NCI-H1436 (cell line): ENCODE data around the gene B3GNT8.
"Not testable (repeated sequence)": the region's sequence is repeated elsewhere in the genome, so short reads cannot be mapped to it uniquely, and the experiment has no call there.

Experiments used
- DNase-seq: peaks from one replicate; lab custom pipeline; 2025; lab: John Stamatoyannopoulos, UW

The B3GNT8 gene

GRCh38 chr19:41391618-41392017 lies 35.6 kb downstream of the B3GNT8 start:
- DNase-seq = no peak

DNA sequence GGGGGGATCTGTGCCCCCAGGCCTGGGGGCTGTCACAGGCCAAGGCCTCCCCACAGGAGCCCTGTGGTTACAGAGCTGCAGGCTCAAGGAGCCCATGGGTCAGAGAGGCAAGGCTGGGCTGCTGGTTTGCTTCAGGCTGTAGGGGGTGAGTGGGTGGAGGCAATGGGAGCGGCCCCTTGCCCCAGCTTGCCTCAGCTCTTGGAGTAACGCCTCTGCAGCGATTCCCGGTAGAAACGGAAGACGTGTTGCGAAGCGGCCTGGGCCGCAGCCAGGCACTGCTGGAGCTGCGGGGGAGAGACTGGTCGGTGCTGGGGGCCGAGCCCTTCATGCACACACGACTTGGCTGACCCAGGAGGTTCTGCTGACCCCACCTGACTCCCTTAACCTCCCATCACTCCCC lies 40.7 kb downstream of the B3GNT8 start:
- DNase-seq = no peak

DNA sequence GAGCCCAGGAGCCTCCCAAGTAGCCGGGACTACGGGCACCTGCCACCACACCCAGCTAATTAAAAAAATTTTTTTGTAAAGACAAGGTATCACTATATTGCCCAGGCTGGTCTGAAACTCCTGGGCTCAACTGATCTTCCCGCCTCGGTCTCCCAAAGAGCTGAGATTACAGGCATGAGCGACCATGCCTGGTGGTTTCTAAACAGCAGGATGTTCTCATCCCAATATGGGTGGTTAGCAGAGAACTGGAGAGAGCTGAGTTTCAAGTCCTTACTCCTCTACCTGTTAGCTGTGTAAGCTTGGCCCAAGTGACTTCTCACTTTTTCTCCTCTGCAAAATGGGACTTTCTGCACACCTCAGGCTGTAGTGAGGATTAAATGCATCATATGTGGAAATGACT lies 42.8 kb downstream of the B3GNT8 start:
- DNase-seq = no peak

GRCh38 chr19:41381536-41381935 lies 45.6 kb downstream of the B3GNT8 start:
- not testable (repeated sequence) for DNase-seq

- DNase-seq = no peak
Measured at GRCh38 chr19:41377977-41378709, 49.0 kb downstream of the B3GNT8 start.

GRCh38 chr19:41376998-41377365 lies 50.2 kb downstream of the B3GNT8 start:
- DNase-seq = no peak

DNA sequence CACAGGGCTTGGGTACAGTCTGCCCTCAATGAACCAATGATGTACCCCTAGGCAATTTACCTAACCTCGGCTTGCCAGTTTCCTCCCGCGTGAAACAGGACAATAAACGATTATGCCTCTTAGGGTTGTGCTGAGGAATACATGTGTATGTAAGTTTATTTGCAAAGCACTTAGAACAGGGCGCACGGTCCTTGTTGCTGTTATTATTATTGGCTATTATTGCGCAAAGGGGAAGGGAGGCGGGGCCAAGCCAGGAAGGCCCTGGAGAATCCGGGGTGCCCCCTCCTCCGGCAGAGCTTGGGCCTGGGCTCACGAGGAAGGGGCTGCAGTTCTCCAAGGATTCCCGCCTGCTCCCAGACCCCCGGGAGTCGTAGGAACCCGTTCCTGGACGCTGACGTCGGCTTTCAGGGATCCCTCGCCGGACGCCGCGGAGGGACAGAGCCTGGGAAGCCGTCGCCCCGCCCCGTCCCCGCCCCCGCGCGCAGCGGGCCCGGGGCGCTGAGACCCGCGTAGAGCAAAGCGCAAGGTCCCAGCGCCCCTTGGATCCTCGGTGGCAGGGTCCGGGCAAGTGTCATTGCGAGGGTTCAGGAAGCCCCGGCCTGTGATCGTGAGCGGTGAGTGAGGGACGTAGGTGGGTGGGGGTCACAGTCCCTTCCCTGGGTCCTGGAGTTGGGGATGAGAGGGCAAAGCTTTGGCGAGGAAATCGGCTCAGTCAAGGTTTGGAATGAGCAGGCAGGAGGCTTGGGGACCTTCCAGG lies 50.8 kb downstream of the B3GNT8 start, which contains the start of gene TMEM91:
TSS of gene TMEM91 (plus strand) at position 293 of the 757 bp plus-strand sequence. CDS start 1,777 bp downstream, outside the sequence.
- DNase-seq = peak; percentile 11
